ENCODE data around the gene PLXNC1. TPM values are rescaled to one million over a fixed set of nuclear protein-coding genes. Genes with fewer than 3 reads are reported as not detected.

PLXNC1 gene
- total and polyA plus RNA-seq, 2 of the 8 experiments (the other 6 are each of a cell fraction or from before 2014, with no cell fraction given): 0.83 to 2.0 TPM

- CTCF ChIA-PET (ENCODE audit: partially characterized antibody): interaction anchor here (0.9 to 1.6 kb wide), 3 partner anchors 10 to 253 kb away, joined by 3 to 4 read pairs (median 3); no protein-coding TSS in a partner anchor
- TF ChIP-seq YY1 (IDR thresholded peaks at IDR 0.05; ENCODE audit: low read depth, low read length) (no peak), MAX (IDR thresholded peaks at IDR 0.05) (0 out of 2 replicates have a peak, but pooled peaks have one; percentile 24), E2F6 (IDR thresholded peaks at IDR 0.05) (0 out of 2 replicates have a peak, but pooled peaks have one; percentile 17)
- peak overlapping the region; percentile 12; the same call in 1 of the 2 replicates for H2AFZ ChIP-seq (ENCODE audit: low read length)
Measured at GRCh38 chr12:94260717-94261116, 112.3 kb downstream of the PLXNC1 start.

More at GRCh38 chr12:94260717-94261116, 112.3 kb downstream of the PLXNC1 start:
- Histone ChIP-seq H3K56ac (replicated peaks; ENCODE audit: insufficient read length, low read depth, low read length) (no peak overlapping the region), H3K4me2 (ENCODE audit: insufficient read depth in 1 of 2, low read depth in 2 of 2, low read length in 2 of 2) (peak overlapping the region; percentile 25 to 45), H3K4ac (replicated peaks; ENCODE audit: insufficient read length, low read depth, low read length) (no peak overlapping the region), H2BK20ac (ENCODE audit: low read length) (peak overlapping the region; percentile 100), H3K9me3 (ENCODE audit: insufficient read depth in 2 of 2, low read depth in 1 of 2, low read length in 1 of 2) (no peaks in the 10 kb centered on the region), H4K20me1 (replicated peaks in 1 of 2; ENCODE audit: control insufficient read depth in 1 of 2, insufficient read depth in 2 of 2, low read length in 2 of 2) (no peaks in the 10 kb centered on the region), H2BK5ac (ENCODE audit: low read depth, low read length) (peak overlapping the region; percentile 85; the same call in 1 of the 2 replicates), H3K14ac (ENCODE audit: insufficient read length) (no peak overlapping the region), H3K9ac (replicated peaks in 1 of 4; ENCODE audit: extremely low read depth in 1 of 4, low read depth in 3 of 4, low read length in 3 of 4) (peak overlapping the region in 2 of 4 experiments; percentile 33 to 40; a peak in 4 of 7 replicates), H2BK120ac (replicated peaks; ENCODE audit: low read depth, low read length) (peak overlapping the region; percentile 14), H3K4me3 (ENCODE audit: extremely low read depth in 1 of 4, insufficient read depth in 2 of 4, low read depth in 3 of 4, low read length in 4 of 4) (peak overlapping the region in 1 of 4 experiments; percentile 27; a peak in 1 of 8 replicates), H3K27me3 (replicated peaks in 1 of 4; ENCODE audit: control insufficient read depth in 3 of 4, extremely low read depth in 1 of 4, insufficient read depth in 3 of 4, low read length in 3 of 4) (peaks cover 0 to 3% (median 2%) of the 10 kb centered on the region in 4 experiments; a peak in 2 of 7 replicates), H2BK15ac (ENCODE audit: low read length) (0 out of 2 replicates have a peak overlapping the region, but pooled peaks have one; percentile 82), H3K36me3 (ENCODE audit: control insufficient read depth in 2 of 4, insufficient read depth in 4 of 4, low read length in 3 of 4) (no peaks in the 10 kb centered on the region), H3K79me1 (ENCODE audit: low read depth, low read length) (no peaks in the 10 kb centered on the region), H3K27ac (ENCODE audit: low read depth, low read length) (peak overlapping the region; percentile 52), H4K8ac (ENCODE audit: extremely low read depth, insufficient read depth, low read length) (no peak overlapping the region), H4K5ac (ENCODE audit: insufficient read length, low read depth, low read length) (peak overlapping the region; percentile 65), H3K18ac (ENCODE audit: extremely low read depth, low read length) (peak overlapping the region; percentile 91), H3K4me1 (replicated peaks in 1 of 4; ENCODE audit: control insufficient read depth in 3 of 4, insufficient read depth in 4 of 4, low read length in 3 of 4) (peaks cover 20 to 37% (median 29%) of the 10 kb centered on the region in 4 experiments), H3K79me2 (ENCODE audit: control insufficient read depth in 1 of 2, insufficient read depth in 2 of 2, low read length in 2 of 2) (no peaks in the 10 kb centered on the region), H3K23ac (ENCODE audit: insufficient read length) (no peak overlapping the region), H4K91ac (replicated peaks; ENCODE audit: insufficient read length, low read length) (peak overlapping the region; percentile 83), H2AK5ac (ENCODE audit: low read depth, low read length) (peak overlapping the region; percentile 70), H3K23me2 (ENCODE audit: low read depth, low read length) (no peaks in the 10 kb centered on the region; the same call in 1 of the 2 replicates), H2BK12ac (ENCODE audit: low read depth, low read length) (peak overlapping the region; percentile 94)
- no peak for FAIRE-seq
- no peak for DNase-seq (ENCODE audit: low read depth in 1 of 2, low spot score in 2 of 2)
- POLR2A ChIA-PET (ENCODE audit: partially characterized antibody): interaction anchor here (0.7 to 2.0 kb wide), 5 partner anchors 24 to 354 kb away, joined by 3 to 5 read pairs (median 4); no protein-coding TSS in a partner anchor
- 58% methylated on average over 13 of the region's 13 CpGs; no CpG with 5 or more reads in 1 of the 2 experiments for WGBS, 2 experiments (ENCODE audit: extremely low coverage in 1 of 2, insufficient coverage in 1 of 2, insufficient read length in 1 of 2, insufficient replicate concordance in 2 of 2, low coverage in 1 of 2, low lambda C conversion rate in 2 of 2, missing lambda C conversion rate in 1 of 2)
